Measurements from ENCODE around the gene ZNF280D.

ZNF280D gene

DNA sequence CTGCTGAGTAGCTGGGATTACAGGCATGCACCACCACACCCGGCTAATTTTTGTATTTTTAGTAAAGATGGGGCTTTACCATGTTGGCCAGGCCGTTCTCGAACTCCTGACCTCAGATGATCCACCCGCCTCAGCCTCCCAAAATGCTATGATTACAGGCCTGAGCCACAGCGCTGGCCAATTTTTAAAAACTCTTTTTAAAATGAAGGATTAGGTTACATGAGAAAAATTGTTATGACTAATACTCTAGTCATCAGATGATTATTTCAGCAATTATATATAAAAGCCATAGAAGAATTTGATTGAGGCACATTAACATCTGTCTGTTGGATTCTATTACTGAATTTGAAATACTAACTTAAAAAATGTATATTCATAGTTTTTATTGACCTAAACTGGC, 134.3 kb downstream of the ZNF280D start:
- no peaks in the 10 kb centered on the region for H3K79me2 ChIP-seq (ENCODE audit: insufficient read depth, low read length)
- peak overlapping the region; percentile 23 for H3K27ac ChIP-seq (ENCODE audit: low read depth, low read length, poor library complexity, severe bottlenecking)
- no peaks in the 10 kb centered on the region for H3K4me1 ChIP-seq (ENCODE audit: insufficient read depth, low read length, severe bottlenecking)
- H3K4me2 ChIP-seq (ENCODE audit: low read length) = no peak overlapping the region
- no peaks in the 10 kb centered on the region for H3F3A ChIP-seq (ENCODE audit: insufficient read depth, low read length)
- H3K36me3 ChIP-seq (ENCODE audit: insufficient read depth, low read length) = peaks cover 11% of the 10 kb centered on the region; the same call in 1 of the 2 replicates
- H3K9me2 ChIP-seq (ENCODE audit: low read depth, low read length) = no peaks in the 10 kb centered on the region
- H2AFZ ChIP-seq (ENCODE audit: low read length) = no peak overlapping the region
- no peaks in the 10 kb centered on the region for H4K20me1 ChIP-seq (ENCODE audit: insufficient read depth, low read length)
- no peaks in the 10 kb centered on the region for H3K27me3 ChIP-seq (ENCODE audit: insufficient read depth, low read length)
- no peak overlapping the region for H3K9ac ChIP-seq (ENCODE audit: low read length)
- TF ChIP-seq, protein P1, sequence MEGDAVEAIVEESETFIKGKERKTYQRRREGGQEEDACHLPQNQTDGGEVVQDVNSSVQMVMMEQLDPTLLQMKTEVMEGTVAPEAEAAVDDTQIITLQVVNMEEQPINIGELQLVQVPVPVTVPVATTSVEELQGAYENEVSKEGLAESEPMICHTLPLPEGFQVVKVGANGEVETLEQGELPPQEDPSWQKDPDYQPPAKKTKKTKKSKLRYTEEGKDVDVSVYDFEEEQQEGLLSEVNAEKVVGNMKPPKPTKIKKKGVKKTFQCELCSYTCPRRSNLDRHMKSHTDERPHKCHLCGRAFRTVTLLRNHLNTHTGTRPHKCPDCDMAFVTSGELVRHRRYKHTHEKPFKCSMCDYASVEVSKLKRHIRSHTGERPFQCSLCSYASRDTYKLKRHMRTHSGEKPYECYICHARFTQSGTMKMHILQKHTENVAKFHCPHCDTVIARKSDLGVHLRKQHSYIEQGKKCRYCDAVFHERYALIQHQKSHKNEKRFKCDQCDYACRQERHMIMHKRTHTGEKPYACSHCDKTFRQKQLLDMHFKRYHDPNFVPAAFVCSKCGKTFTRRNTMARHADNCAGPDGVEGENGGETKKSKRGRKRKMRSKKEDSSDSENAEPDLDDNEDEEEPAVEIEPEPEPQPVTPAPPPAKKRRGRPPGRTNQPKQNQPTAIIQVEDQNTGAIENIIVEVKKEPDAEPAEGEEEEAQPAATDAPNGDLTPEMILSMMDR (IDR thresholded peaks at IDR 0.05; ENCODE audit: low read length) = no peak
- TF ChIP-seq EZH2 (IDR thresholded peaks at IDR 0.05; ENCODE audit: borderline replicate concordance, low read length) = no peak
- H3K9me3 ChIP-seq (ENCODE audit: low read length) = peaks cover 19% of the 10 kb centered on the region
- no peak overlapping the region for H3K4me3 ChIP-seq (ENCODE audit: low read depth, low read length, poor library complexity, severe bottlenecking)

DNA sequence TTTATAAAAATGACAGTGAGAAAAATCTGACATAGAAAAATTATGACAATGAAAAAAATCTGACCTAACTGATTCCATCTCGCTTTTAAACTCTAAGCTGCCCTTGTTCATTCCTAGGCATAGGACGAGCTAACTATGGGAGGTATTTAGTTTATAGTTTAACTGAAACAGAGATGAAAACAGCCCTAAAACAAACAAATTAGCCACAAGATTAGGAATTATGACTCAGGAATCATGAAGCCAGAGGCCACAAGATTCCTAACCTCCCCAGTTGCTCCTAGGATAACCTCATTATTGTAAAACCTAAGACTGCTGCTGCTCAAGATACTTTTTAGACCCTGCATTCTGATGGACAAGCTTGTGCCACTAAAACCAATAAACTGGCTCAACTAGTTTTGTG, 145.6 kb downstream of the ZNF280D start:
- Histone ChIP-seq H3K27ac (ENCODE audit: low read depth, low read length, poor library complexity, severe bottlenecking) (no peak overlapping the region), H3K4me3 (ENCODE audit: low read depth, low read length, poor library complexity, severe bottlenecking) (no peak overlapping the region), H3K36me3 (ENCODE audit: insufficient read depth, low read length) (0 out of 2 replicates have a peak, but pooled peaks cover 16% of the 10 kb centered on the region), H3K27me3 (ENCODE audit: insufficient read depth, low read length) (no peaks in the 10 kb centered on the region), H3K9me2 (ENCODE audit: low read depth, low read length) (no peaks in the 10 kb centered on the region), H2AFZ (ENCODE audit: low read length) (no peak overlapping the region), H3F3A (ENCODE audit: insufficient read depth, low read length) (no peaks in the 10 kb centered on the region), H4K20me1 (ENCODE audit: insufficient read depth, low read length) (no peaks in the 10 kb centered on the region), H3K4me2 (ENCODE audit: low read length) (no peak overlapping the region), H3K9me3 (ENCODE audit: low read length) (peaks cover 31% of the 10 kb centered on the region), H3K9ac (ENCODE audit: low read length) (no peak overlapping the region), H3K79me2 (ENCODE audit: insufficient read depth, low read length) (no peaks in the 10 kb centered on the region), H3K4me1 (ENCODE audit: insufficient read depth, low read length, severe bottlenecking) (peaks cover 10% of the 10 kb centered on the region)
- TF ChIP-seq, protein P1 (IDR thresholded peaks at IDR 0.05; ENCODE audit: low read length) = no peak
- no peak for TF ChIP-seq EZH2 (IDR thresholded peaks at IDR 0.05; ENCODE audit: borderline replicate concordance, low read length)

DNA sequence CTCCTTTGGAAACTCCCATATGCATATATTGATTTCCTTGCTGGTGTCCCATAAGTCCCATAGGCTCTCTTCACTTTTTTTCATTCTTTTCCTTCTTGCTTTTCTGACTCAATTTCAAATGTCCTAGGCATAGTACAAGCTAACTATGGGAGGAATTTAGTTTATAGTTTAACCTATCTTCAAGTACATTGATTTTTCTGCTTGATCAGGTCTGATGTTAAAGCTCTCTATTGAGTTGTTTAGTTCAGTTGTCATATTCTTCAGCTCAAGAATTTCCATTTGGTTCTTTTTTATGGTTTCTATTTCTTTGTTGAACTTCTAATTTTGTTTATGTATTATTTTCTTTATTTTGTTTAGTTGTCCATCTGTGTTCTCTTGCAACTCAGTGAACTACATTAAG, 147.1 kb downstream of the ZNF280D start:
- TF ChIP-seq EZH2 (IDR thresholded peaks at IDR 0.05; ENCODE audit: borderline replicate concordance, low read length) = no peak
- TF ChIP-seq, protein P1 (IDR thresholded peaks at IDR 0.05; ENCODE audit: low read length) = no peak
- H3K4me3 ChIP-seq (ENCODE audit: low read depth, low read length, poor library complexity, severe bottlenecking) = no peak overlapping the region
- H3K79me2 ChIP-seq (ENCODE audit: insufficient read depth, low read length) = no peaks in the 10 kb centered on the region
- no peak overlapping the region for H2AFZ ChIP-seq (ENCODE audit: low read length)
- H3K9ac ChIP-seq (ENCODE audit: low read length) = no peak overlapping the region
- no peaks in the 10 kb centered on the region for H4K20me1 ChIP-seq (ENCODE audit: insufficient read depth, low read length)
- H3K27me3 ChIP-seq (ENCODE audit: insufficient read depth, low read length) = no peaks in the 10 kb centered on the region
- no peaks in the 10 kb centered on the region for H3F3A ChIP-seq (ENCODE audit: insufficient read depth, low read length)
- no peak overlapping the region for H3K4me2 ChIP-seq (ENCODE audit: low read length)
- H3K4me1 ChIP-seq (ENCODE audit: insufficient read depth, low read length, severe bottlenecking) = peaks cover 4% of the 10 kb centered on the region
- peaks cover 31% of the 10 kb centered on the region for H3K9me3 ChIP-seq (ENCODE audit: low read length)
- H3K9me2 ChIP-seq (ENCODE audit: low read depth, low read length) = no peaks in the 10 kb centered on the region
- 0 out of 2 replicates have a peak, but pooled peaks cover 16% of the 10 kb centered on the region for H3K36me3 ChIP-seq (ENCODE audit: insufficient read depth, low read length)
- H3K27ac ChIP-seq (ENCODE audit: low read depth, low read length, poor library complexity, severe bottlenecking) = no peak overlapping the region

Measured in OCI-LY1 (cell line).